SIG-M5 (cell line): Measurements from ENCODE around the gene BRCA2.

Experiments
- DNase-seq: peaks from one replicate; lab custom pipeline; 2025; lab: John Stamatoyannopoulos, UW

Gene BRCA2

GRCh38 chr13:32315238-32316027 lies at the start of gene BRCA2, which contains the start of gene ZAR1L:
Gene BRCA2, plus strand, starts transcription at chr13:32315508. Its CDS starts 953 bp downstream, at chr13:32316461.
Gene ZAR1L, minus strand, starts transcription at chr13:32315363. Its CDS starts 3,438 bp downstream, at chr13:32311925.
- peak; percentile 69 for DNase-seq

- no peak for DNase-seq
Measured at GRCh38 chr13:32265726-32266125, 49.6 kb upstream of the BRCA2 start.

GRCh38 chr13:32266130-32266529 lies 49.2 kb upstream of the BRCA2 start:
- DNase-seq = no peak

GRCh38 chr13:32267836-32268439 lies 47.4 kb upstream of the BRCA2 start:
- no peak for DNase-seq

- DNase-seq = no peak
Measured at GRCh38 chr13:32272021-32272683, 43.2 kb upstream of the BRCA2 start.

GRCh38 chr13:32277839-32278238 lies 37.5 kb upstream of the BRCA2 start:
- no peak for DNase-seq

GRCh38 chr13:32278426-32278825 lies 36.9 kb upstream of the BRCA2 start:
- DNase-seq = no peak

GRCh38 chr13:32281096-32281495 lies 34.2 kb upstream of the BRCA2 start:
- DNase-seq = no peak

GRCh38 chr13:32282096-32282711 lies 33.1 kb upstream of the BRCA2 start:
- no peak for DNase-seq

GRCh38 chr13:32284927-32285632 lies 30.2 kb upstream of the BRCA2 start:
- DNase-seq = no peak

GRCh38 chr13:32285633-32285965 lies 29.7 kb upstream of the BRCA2 start:
- no peak for DNase-seq

GRCh38 chr13:32297206-32297605 lies 18.1 kb upstream of the BRCA2 start:
- DNase-seq = no peak

GRCh38 chr13:32298695-32299094 lies 16.6 kb upstream of the BRCA2 start:
- no peak for DNase-seq

GRCh38 chr13:32299893-32300292 lies 15.4 kb upstream of the BRCA2 start:
- no peak for DNase-seq

GRCh38 chr13:32300406-32300805 lies 14.9 kb upstream of the BRCA2 start:
- DNase-seq = no peak

GRCh38 chr13:32300920-32301319 lies 14.4 kb upstream of the BRCA2 start:
- DNase-seq = no peak

- no peak for DNase-seq
Measured at GRCh38 chr13:32302461-32302860, 12.8 kb upstream of the BRCA2 start.

- DNase-seq = no peak
Measured at GRCh38 chr13:32305646-32306045, 9.7 kb upstream of the BRCA2 start.

- peak; percentile 3 for DNase-seq
Measured at GRCh38 chr13:32309312-32310133, 5.8 kb upstream of the BRCA2 start.

GRCh38 chr13:32310134-32310706 lies 5.1 kb upstream of the BRCA2 start:
- DNase-seq = no peak
